Neural cell (in vitro differentiated cells): Measurements from ENCODE around the gene ANK2.

Experiments used
- CTCF ChIP-seq: fragments of 450-650 bp; IDR thresholded peaks from 2 replicates; pipeline ENCODE4 v1.5.1; 2014; ENCODE audit warnings: antibody characterized with exemption, mild to moderate bottlenecking, moderate library complexity; ENCODE audit not compliant: poor library complexity, severe bottlenecking
- EP300 ChIP-seq: fragments of 450-650 bp; conservative IDR thresholded peaks from 2 replicates; pipeline ENCODE4 v1.6.1; 2014; ENCODE audit warnings: antibody characterized with exemption, mild to moderate bottlenecking, moderate library complexity; ENCODE audit not compliant: poor library complexity, severe bottlenecking
- EZH2 ChIP-seq: fragments of 200-600, 300-800 bp; shearing (Covaris generic), sonication (generic); IDR thresholded peaks from 2 replicates; pipeline ENCODE4 v1.6.1; 2014; ENCODE audit warnings: antibody characterized with exemption, low read length, borderline replicate concordance, mild to moderate bottlenecking; ENCODE audit not compliant: insufficient read depth, poor library complexity, severe bottlenecking
- MXI1 ChIP-seq: fragments of 450-650 bp; conservative IDR thresholded peaks from 2 replicates; pipeline ENCODE4 v1.6.1; 2014; ENCODE audit warnings: antibody characterized with exemption, mild to moderate bottlenecking; ENCODE audit not compliant: poor library complexity, severe bottlenecking
- POLR2AphosphoS5 ChIP-seq: IDR thresholded peaks from 2 replicates; pipeline ENCODE4 v1.6.1; 2012
- RAD21 ChIP-seq: fragments of 450-650 bp; conservative IDR thresholded peaks from 2 replicates; pipeline ENCODE4 v1.6.1; 2014; ENCODE audit warnings: antibody characterized with exemption, mild to moderate bottlenecking, moderate library complexity
- SMC3 ChIP-seq: fragments of 450-650 bp; conservative IDR thresholded peaks from 2 replicates; pipeline ENCODE4 v1.6.1; 2014; ENCODE audit warnings: antibody characterized with exemption, mild to moderate bottlenecking, moderate library complexity; ENCODE audit not compliant: poor library complexity
- TAF1 ChIP-seq: IDR thresholded peaks from 2 replicates; pipeline ENCODE4 v1.6.1; 2012; ENCODE audit warnings: low read depth

- TF ChIP-seq CTCF = no peak
- TF ChIP-seq EP300 = no peak
- TF ChIP-seq EZH2 = no peak
- no peak for TF ChIP-seq SMC3
- TF ChIP-seq RAD21 = no peak
- no peak for TF ChIP-seq MXI1
- TF ChIP-seq POLR2AphosphoS5 = no peak
- TF ChIP-seq TAF1 = no peak
Observed at GRCh38 chr4:113389160-113389559, 339.7 kb downstream of the ANK2 start.
